ENCODE measurements around the gene PGF. TPM values are rescaled to one million over a fixed set of nuclear protein-coding genes. Genes with fewer than 3 reads are reported as not detected.
A peak's percentile ranks its signal among the peaks of the same experiment; 100 is the strongest.

The PGF gene
- total RNA-seq, 2 donors from 2014 or later: 1.3 to 2.9 TPM

DNA sequence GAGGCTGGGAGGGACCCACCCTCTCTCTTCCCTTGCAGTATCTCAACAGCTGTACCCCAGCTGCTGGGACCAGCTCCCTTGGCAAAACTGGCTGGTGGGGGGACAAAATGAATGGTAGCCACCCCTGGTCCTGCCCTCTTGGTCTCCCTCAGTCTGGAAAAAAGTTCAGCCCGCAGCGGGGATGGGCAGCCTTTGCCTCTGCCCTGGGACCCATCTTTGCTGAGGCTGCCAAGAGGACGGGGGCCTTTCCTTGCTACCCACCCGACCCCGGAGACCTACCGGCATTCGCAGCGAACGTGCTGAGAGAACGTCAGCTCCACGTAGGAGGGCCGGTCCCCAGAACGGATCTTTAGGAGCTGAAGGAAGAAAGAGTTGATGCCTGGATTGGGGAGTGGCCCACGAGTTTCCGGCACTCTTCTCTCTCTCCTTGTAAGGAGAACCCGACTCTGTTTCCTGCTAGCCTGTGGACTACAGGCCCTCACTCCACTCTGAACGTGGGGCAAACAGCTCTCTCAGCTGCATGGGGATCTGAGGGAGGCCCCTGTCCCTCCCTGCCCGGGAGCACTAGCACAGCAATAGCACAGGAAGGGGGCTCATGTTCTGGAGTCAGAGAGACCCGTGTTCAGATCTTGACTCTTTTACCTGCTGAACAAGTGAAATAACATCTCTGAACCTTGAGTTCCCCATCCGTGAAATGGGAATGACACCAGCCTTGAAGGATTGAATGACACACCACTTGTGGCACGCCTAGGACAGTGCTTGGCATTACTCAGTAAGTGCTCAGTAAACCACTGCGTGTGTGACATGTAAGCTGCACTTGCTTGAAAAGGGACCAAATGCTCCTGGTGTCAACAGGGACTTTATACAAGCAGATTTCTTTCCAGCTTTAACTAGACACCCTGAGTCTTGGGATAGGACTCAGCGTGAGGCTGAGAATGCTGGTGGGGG is 6.9 kb downstream of the PGF start:
- no peak for DNase-seq
- intact Hi-C loops (cut with DNase I, micrococcal nuclease): loop anchor here in 1 of 2 donors (5.0 kb wide), 1 partner anchor 139 kb away; no protein-coding TSS in a partner anchor
- no peak for ATAC-seq

GRCh38 chr14:74947353-74948227 is 7.8 kb downstream of the PGF start:
- no peak for DNase-seq
- ATAC-seq: no peak
- intact Hi-C loops (cut with DNase I, micrococcal nuclease): loop anchor here in 1 of 2 donors (5.0 kb wide), 1 partner anchor 140 kb away; no protein-coding TSS in a partner anchor

- no peak for DNase-seq
- intact Hi-C loops (cut with DNase I, micrococcal nuclease): loop anchor here in 1 of 2 donors (5.0 kb wide), 1 partner anchor 141 kb away; no protein-coding TSS in a partner anchor
- ATAC-seq: no peak
Measured at GRCh38 chr14:74946659-74947281, 8.6 kb downstream of the PGF start.

DNA sequence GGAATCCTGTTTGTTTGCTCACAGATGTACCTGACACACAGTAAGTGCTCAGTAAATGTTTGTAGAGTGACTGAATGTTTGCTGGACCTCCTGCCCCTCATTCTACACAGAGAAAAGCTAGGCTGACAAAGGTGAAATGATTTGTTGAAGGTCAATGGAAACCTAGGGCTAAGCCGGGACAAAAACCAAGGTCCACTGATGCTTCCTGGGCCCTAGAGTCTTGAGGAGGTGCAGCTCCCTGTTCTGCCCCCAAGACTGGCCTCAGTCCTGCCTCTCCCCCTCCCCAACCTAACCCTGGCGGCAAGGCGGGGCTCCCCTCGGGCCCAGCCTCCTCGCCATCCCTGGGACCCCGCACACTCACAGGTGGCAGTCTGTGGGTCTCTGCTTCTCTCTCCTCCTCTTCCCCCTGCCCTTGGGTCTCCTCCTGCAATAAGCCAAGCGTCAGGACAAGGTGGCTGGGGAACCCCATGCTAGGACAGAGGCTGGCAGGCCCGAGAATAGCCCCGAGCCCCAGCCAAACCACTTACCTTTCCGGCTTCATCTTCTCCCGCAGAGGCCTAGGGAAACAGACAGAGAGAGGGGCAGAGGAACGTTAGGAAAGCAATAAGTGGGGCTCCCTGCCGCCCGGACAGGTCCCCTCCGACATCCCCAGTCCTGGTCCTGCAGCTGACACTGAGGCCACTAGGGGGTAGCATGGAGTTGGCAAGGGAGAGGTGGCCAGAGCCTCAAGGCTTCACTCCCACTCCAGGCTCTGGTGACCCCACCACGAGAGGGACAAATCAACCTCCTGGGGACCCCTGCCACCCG is 9.3 kb downstream of the PGF start:
- intact Hi-C loops (cut with DNase I, micrococcal nuclease): loop anchor here in 1 of 2 donors (5.0 kb wide), 1 partner anchor 141 kb away; no protein-coding TSS in a partner anchor
- ATAC-seq (peak; percentile 68), DNase-seq (peak; percentile 65 to 82)

DNA sequence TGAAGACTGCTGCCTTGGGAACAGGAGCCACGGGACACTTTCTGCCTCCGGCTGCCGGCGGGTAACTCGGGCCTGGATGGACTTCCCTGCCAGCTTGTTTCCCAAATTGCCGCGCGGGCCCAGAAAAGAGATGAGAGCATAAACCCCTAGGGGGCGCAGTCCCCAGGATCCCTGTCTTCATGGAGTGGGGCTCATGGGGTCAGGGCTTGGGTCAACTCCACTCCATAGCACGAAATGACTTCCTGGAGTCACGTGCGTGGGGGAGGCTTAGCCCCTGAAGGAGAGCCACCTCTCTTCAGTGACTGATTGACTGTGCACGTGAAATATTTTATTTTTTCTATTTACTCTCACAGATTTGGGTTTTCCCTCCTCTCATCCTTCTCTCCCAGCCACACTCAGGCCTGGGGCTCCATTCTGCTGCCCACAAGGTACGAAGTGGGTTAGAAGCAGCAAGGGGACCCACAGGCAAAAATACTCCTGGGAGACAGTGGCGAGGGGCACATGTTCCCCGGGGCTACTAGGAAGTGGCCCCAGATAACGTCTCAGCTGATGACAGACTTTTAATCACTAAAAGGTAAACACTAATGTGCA is 10.0 kb downstream of the PGF start:
- ATAC-seq (peak; percentile 28), DNase-seq (no peak)
- intact Hi-C loops (cut with DNase I, micrococcal nuclease): loop anchor here in 1 of 2 donors (5.0 kb wide), 1 partner anchor 142 kb away; no protein-coding TSS in a partner anchor

GRCh38 chr14:74942608-74943007 is 12.8 kb downstream of the PGF start:
- intact Hi-C loops (cut with DNase I, micrococcal nuclease): no loop called here
- no peak for DNase-seq
- no peak for ATAC-seq

GRCh38 chr14:74942181-74942580 is 13.2 kb downstream of the PGF start:
- ATAC-seq (no peak), DNase-seq (no peak)
- intact Hi-C loops (cut with DNase I, micrococcal nuclease): no loop called here

- intact Hi-C loops (cut with DNase I, micrococcal nuclease): no loop called here
- peak; percentile 55 to 58 for DNase-seq
- peak; percentile 29 for ATAC-seq
Measured at GRCh38 chr14:74941676-74942097, 13.7 kb downstream of the PGF start.

DNA sequence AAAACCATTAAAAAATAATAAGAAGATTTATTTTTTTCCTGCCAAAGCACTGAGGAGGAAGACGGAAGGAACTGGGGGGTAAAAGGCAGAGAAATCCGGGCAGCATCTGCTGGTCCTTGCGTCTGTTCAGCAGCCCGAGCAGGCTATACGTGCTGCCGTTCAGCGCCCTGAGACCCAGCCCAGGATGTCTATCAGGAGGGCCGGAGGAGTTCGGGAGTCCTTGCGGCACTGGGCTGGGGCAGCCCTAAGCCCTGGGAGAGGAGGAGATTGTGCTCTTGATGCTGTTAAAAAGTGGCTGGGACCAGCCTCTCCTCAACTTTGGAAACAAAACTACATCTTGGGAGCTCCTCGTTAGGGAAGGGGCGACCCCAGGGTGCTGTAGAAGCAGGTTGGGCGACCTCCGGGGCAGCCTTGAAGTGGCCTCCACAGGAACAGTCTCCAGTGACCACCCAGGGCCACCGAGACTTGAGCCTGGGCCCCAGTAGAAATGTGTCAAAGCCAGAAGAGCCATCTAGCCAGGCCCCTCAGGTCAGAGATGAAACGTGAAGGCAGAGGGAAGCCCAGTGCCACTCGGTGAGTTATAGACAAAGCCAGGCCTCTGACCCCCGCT is 14.3 kb downstream of the PGF start:
- intact Hi-C loops (cut with DNase I, micrococcal nuclease): no loop called here
- ATAC-seq (no peak), DNase-seq (no peak)

DNA sequence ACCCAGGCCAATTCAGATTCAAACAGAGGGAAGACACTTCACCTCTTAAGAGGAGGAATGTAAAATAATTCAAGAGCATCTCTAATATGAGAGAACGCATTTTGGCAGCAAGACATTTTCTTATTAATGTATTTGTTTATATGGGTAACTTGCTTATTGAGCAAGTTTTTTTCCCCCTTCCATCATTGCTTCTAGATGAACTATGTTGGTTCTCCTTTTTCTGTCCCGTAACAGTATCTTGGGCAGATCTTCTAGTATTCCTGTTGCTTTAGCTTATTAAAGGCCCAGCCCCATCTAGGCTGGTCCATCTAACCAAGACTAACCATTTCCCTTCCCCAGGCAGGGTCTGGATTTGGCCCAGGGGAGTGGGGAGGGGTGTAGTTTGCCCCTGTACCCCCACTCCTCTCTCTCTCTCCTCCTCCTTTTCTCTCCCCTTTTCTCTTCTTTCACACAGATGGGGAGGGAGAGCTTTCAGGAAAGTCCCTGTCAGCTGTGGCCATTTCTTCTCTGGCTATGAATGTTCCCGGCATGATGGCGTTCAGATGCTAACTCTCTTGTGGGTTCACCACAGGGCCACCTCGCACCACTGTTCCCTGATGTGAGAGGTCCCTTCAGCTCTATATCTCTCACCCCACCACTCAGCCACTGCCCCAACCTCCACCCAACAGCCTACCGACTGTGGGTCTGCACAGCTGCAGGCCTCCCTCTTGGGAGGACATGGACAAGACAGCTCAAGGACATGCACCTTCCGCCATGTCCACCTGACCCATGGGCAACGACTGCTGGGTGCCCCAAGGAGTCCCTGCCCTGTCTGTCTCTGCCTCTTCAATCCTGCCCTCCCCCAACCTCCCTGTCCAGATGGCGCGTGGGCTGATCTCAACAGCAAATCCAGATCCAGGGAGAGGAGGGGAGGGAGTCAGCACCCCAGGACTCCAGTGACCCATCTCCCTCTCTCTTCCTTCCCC is 16.6 kb downstream of the PGF start:
- intact Hi-C loops (cut with DNase I, micrococcal nuclease): no loop called here

GRCh38 chr14:74937171-74937570 is 18.2 kb downstream of the PGF start:
- ATAC-seq (no peak), DNase-seq (no peak)
- intact Hi-C loops (cut with DNase I, micrococcal nuclease): no loop called here

More for the DNA sequence above, 16.6 kb downstream of the PGF start:
- DNase-seq: no peak
- no peak for ATAC-seq

DNA sequence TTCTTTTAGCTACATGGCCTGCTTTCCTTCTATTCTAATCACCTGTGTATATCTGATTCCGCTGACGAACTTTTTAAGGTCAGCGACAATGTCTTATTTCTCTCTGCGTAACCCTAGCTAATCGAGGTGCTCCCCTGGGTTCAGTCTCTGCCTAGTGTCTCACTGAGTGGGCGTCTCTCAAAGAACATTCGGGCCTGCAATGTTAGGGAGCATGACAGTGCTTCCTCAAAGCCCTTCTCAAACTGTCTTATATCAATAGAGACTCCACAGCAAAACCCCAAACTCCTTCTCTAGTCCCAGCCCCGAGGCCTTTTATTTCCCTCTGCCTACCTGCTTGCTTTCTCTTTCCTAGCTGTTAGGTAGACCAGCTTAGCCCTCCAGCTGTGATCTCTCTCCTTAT is 18.7 kb downstream of the PGF start:
- DNase-seq (no peak), ATAC-seq (no peak)
- intact Hi-C loops (cut with DNase I, micrococcal nuclease): no loop called here

DNA sequence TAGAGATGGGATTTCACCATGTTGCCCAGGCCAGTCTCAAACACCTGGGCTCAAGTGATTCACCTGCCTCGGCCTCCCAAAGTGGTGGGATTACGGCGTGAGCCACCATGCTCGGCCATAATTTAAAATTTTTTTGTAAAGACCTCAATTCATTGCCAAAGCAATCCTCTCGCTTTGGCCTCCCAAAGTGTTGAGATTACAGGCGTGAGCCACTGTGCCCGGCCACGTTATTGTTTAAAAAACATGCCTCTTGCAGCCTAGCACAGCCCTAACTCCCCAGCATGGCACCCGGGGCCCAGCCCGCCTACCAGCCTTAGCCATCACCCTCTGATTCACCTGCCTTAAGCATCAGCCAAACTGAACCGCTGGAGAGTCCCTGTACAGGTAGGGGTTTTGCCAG is 19.2 kb downstream of the PGF start:
- intact Hi-C loops (cut with DNase I, micrococcal nuclease): no loop called here
- ATAC-seq: no peak
- no peak for DNase-seq

- ATAC-seq: no peak
- no peak for DNase-seq
- intact Hi-C loops (cut with DNase I, micrococcal nuclease): no loop called here
Measured at GRCh38 chr14:74935360-74935680, 20.1 kb downstream of the PGF start.

- ATAC-seq (no peak), DNase-seq (no peak)
- intact Hi-C loops (cut with DNase I, micrococcal nuclease): no loop called here
Measured at GRCh38 chr14:74934476-74935359, 20.7 kb downstream of the PGF start.

Measured in left colon (tissue), 2 donors.